ENCODE results near the gene DRC1. TPM values are rescaled to one million over a fixed set of nuclear protein-coding genes. Genes with fewer than 3 reads are reported as not detected.

The DRC1 gene
- polyA plus RNA-seq, 1 donor from 2014 or later: 0.16 TPM

DNA sequence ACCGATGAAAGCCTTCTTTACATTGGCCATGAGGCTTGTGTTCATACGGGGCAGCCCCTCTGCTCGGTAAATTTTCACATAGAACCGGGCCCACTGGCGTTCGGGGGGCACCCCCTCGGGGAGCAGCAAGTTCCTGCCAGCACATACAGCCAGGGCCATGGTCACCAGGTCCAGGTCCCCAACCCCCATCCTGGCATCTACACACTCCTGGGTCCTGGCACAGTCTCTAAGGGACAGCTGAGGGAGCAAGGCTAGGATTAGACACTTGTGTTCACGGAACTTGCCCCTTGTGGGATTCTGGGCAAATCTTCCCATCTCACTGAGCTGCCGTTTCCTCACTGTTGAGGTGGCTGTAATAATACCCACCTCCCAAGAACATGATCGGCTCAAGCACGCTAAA lies 81.8 kb downstream of the DRC1 start:
- Histone ChIP-seq H3F3A (ENCODE audit: insufficient read depth, low read length, poor library complexity, severe bottlenecking) (no peaks in the 10 kb centered on the region), H3K4me3 (ENCODE audit: low read length) (no peak overlapping the region), H3K27ac (ENCODE audit: low read length) (no peak overlapping the region), H3K36me3 (ENCODE audit: insufficient read depth, low read length) (no peaks in the 10 kb centered on the region), H3K9ac (ENCODE audit: low read length) (no peak overlapping the region), H3K9me3 (ENCODE audit: low read length) (no peaks in the 10 kb centered on the region), H4K20me1 (ENCODE audit: insufficient read depth) (no peaks in the 10 kb centered on the region), H2AFZ (ENCODE audit: low read depth, low read length) (no peak overlapping the region), H3K4me2 (ENCODE audit: low read length) (no peak overlapping the region), H3K79me2 (replicated peaks; ENCODE audit: insufficient read depth, low read length) (no peaks in the 10 kb centered on the region), H3K27me3 (ENCODE audit: insufficient read depth, low read depth, low read length) (no peaks in the 10 kb centered on the region), H3K9me2 (ENCODE audit: insufficient read depth, low read length) (no peaks in the 10 kb centered on the region)
- TF ChIP-seq RAD21 (conservative IDR thresholded peaks at IDR 0.05) (no peak), POLR2AphosphoS5 (IDR thresholded peaks at IDR 0.05) (no peak), EP300 (conservative IDR thresholded peaks at IDR 0.05; ENCODE audit: poor library complexity, severe bottlenecking) (no peak), MXI1 (conservative IDR thresholded peaks at IDR 0.05; ENCODE audit: poor library complexity, severe bottlenecking) (no peak), SMC3 (conservative IDR thresholded peaks at IDR 0.05; ENCODE audit: poor library complexity) (no peak), TAF1 (IDR thresholded peaks at IDR 0.05; ENCODE audit: low read depth) (no peak), EZH2 (IDR thresholded peaks at IDR 0.05; ENCODE audit: borderline replicate concordance, insufficient read depth, low read length, poor library complexity, severe bottlenecking) (no peak)
- TF ChIP-seq, protein P1, sequence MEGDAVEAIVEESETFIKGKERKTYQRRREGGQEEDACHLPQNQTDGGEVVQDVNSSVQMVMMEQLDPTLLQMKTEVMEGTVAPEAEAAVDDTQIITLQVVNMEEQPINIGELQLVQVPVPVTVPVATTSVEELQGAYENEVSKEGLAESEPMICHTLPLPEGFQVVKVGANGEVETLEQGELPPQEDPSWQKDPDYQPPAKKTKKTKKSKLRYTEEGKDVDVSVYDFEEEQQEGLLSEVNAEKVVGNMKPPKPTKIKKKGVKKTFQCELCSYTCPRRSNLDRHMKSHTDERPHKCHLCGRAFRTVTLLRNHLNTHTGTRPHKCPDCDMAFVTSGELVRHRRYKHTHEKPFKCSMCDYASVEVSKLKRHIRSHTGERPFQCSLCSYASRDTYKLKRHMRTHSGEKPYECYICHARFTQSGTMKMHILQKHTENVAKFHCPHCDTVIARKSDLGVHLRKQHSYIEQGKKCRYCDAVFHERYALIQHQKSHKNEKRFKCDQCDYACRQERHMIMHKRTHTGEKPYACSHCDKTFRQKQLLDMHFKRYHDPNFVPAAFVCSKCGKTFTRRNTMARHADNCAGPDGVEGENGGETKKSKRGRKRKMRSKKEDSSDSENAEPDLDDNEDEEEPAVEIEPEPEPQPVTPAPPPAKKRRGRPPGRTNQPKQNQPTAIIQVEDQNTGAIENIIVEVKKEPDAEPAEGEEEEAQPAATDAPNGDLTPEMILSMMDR (IDR thresholded peaks at IDR 0.05; ENCODE audit: poor library complexity, severe bottlenecking): no peak
- TF ChIP-seq, protein P2, sequence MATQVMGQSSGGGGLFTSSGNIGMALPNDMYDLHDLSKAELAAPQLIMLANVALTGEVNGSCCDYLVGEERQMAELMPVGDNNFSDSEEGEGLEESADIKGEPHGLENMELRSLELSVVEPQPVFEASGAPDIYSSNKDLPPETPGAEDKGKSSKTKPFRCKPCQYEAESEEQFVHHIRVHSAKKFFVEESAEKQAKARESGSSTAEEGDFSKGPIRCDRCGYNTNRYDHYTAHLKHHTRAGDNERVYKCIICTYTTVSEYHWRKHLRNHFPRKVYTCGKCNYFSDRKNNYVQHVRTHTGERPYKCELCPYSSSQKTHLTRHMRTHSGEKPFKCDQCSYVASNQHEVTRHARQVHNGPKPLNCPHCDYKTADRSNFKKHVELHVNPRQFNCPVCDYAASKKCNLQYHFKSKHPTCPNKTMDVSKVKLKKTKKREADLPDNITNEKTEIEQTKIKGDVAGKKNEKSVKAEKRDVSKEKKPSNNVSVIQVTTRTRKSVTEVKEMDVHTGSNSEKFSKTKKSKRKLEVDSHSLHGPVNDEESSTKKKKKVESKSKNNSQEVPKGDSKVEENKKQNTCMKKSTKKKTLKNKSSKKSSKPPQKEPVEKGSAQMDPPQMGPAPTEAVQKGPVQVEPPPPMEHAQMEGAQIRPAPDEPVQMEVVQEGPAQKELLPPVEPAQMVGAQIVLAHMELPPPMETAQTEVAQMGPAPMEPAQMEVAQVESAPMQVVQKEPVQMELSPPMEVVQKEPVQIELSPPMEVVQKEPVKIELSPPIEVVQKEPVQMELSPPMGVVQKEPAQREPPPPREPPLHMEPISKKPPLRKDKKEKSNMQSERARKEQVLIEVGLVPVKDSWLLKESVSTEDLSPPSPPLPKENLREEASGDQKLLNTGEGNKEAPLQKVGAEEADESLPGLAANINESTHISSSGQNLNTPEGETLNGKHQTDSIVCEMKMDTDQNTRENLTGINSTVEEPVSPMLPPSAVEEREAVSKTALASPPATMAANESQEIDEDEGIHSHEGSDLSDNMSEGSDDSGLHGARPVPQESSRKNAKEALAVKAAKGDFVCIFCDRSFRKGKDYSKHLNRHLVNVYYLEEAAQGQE (IDR thresholded peaks at IDR 0.05; ENCODE audit: borderline replicate concordance): no peak

DNA sequence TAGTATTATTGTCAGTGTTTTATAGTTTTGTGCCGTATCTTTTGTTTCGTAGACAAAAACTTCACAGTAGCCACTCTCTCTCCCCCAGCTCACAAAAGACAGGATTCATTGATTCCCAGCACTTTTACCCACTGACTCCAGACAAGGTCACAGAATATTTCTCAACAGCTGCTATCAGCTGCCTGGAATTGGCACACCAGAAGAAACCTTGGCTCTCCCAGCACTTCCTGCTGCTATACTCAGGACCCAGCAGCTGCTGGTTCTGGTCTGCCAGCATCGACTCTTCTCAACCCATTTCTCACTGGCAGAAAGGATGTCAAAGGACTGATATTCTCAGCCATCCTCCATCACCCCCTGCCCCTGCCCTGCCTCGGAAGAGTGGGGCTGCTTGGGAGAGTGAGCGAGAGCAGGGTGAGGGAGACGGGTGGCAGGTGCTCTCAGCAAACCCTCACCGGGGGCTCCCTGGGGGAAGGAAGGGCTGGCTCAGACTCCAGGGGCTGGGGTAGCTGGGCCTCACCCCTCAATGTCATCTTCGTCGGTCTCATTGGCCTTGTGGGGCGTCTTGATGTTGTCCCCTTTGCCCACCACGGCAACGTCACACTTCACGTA lies 82.3 kb downstream of the DRC1 start:
- H3K27ac ChIP-seq (ENCODE audit: low read length): no peak overlapping the region
- no peak for TF ChIP-seq POLR2AphosphoS5 (IDR thresholded peaks at IDR 0.05)
- no peak for TF ChIP-seq SMC3 (conservative IDR thresholded peaks at IDR 0.05; ENCODE audit: poor library complexity)
- TF ChIP-seq MXI1 (conservative IDR thresholded peaks at IDR 0.05; ENCODE audit: poor library complexity, severe bottlenecking): no peak
- H3K9me3 ChIP-seq (ENCODE audit: low read length): no peaks in the 10 kb centered on the region
- no peak overlapping the region for H3K9ac ChIP-seq (ENCODE audit: low read length)
- no peaks in the 10 kb centered on the region for H3K36me3 ChIP-seq (ENCODE audit: insufficient read depth, low read length)
- no peak overlapping the region for H2AFZ ChIP-seq (ENCODE audit: low read depth, low read length)
- no peaks in the 10 kb centered on the region for H3F3A ChIP-seq (ENCODE audit: insufficient read depth, low read length, poor library complexity, severe bottlenecking)
- H3K27me3 ChIP-seq (ENCODE audit: insufficient read depth, low read depth, low read length): no peaks in the 10 kb centered on the region
- no peaks in the 10 kb centered on the region for H3K79me2 ChIP-seq (replicated peaks; ENCODE audit: insufficient read depth, low read length)
- H3K4me2 ChIP-seq (ENCODE audit: low read length): no peak overlapping the region
- H4K20me1 ChIP-seq (ENCODE audit: insufficient read depth): no peaks in the 10 kb centered on the region
- no peak overlapping the region for H3K4me3 ChIP-seq (ENCODE audit: low read length)
- H3K9me2 ChIP-seq (ENCODE audit: insufficient read depth, low read length): no peaks in the 10 kb centered on the region

All from neural cell (in vitro differentiated cells).